Tongue (tissue), 2 donors: Measurements from ENCODE around the gene NRXN3. TPM values are rescaled to one million over a fixed set of nuclear protein-coding genes. Genes with fewer than 3 reads are reported as not detected.

Experiments used
- DNase-seq: peaks from one replicate; pipeline ENCODE4 v3.0.0-alpha.2; 2015
- total RNA-seq: library from RNA; depleted of rRNA; stranded (reverse); fragments of >200 nt; gene quantifications from one replicate; pipeline ENCODE4 v1.2.3, GENCODE V29; 2014

NRXN3 gene
- total RNA-seq, 1 donor from 2014 or later: 2.9 TPM

- DNase-seq: no peak
Observed at GRCh38 chr14:78243187-78243586, 73.0 kb downstream of the NRXN3 start.

GRCh38 chr14:78245238-78245637, 75.1 kb downstream of the NRXN3 start:
- DNase-seq: no peak

- peak; percentile 33 for DNase-seq
Observed at GRCh38 chr14:78248501-78249090, 78.4 kb downstream of the NRXN3 start.

- DNase-seq: no peak
Observed at GRCh38 chr14:78251308-78251707, 81.1 kb downstream of the NRXN3 start.

- no peak for DNase-seq
Observed at GRCh38 chr14:78253986-78254385, 83.8 kb downstream of the NRXN3 start.

GRCh38 chr14:78254911-78255461, 84.8 kb downstream of the NRXN3 start:
- DNase-seq: peak; percentile 19

- no peak for DNase-seq
Observed at GRCh38 chr14:78259831-78260230, 89.7 kb downstream of the NRXN3 start.

GRCh38 chr14:78278464-78279250, 108.5 kb downstream of the NRXN3 start:
- DNase-seq: peak; percentile 22

GRCh38 chr14:78282437-78282836, 112.3 kb downstream of the NRXN3 start:
- DNase-seq: peak; percentile 17

GRCh38 chr14:78286210-78286609, 116.0 kb downstream of the NRXN3 start:
- DNase-seq: no peak

GRCh38 chr14:78292003-78292402, 121.8 kb downstream of the NRXN3 start:
- DNase-seq: no peak

- DNase-seq: no peak
Observed at GRCh38 chr14:78297858-78298257, 127.7 kb downstream of the NRXN3 start.

- no peak for DNase-seq
Observed at GRCh38 chr14:78298298-78298697, 128.1 kb downstream of the NRXN3 start.

- DNase-seq: no peak
Observed at GRCh38 chr14:78302841-78303240, 132.7 kb downstream of the NRXN3 start.

GRCh38 chr14:78307671-78308070, 137.5 kb downstream of the NRXN3 start:
- DNase-seq: no peak

GRCh38 chr14:78308079-78308478, 137.9 kb downstream of the NRXN3 start:
- DNase-seq: no peak

GRCh38 chr14:78310272-78310671, 140.1 kb downstream of the NRXN3 start:
- no peak for DNase-seq

- DNase-seq: no peak
Observed at GRCh38 chr14:78313499-78313898, 143.3 kb downstream of the NRXN3 start.

GRCh38 chr14:78314484-78314883, 144.3 kb downstream of the NRXN3 start:
- no peak for DNase-seq

- no peak for DNase-seq
Observed at GRCh38 chr14:78316052-78316451, 145.9 kb downstream of the NRXN3 start.

- DNase-seq: no peak
Observed at GRCh38 chr14:78316786-78317185, 146.6 kb downstream of the NRXN3 start.

GRCh38 chr14:78319406-78319805, 149.2 kb downstream of the NRXN3 start:
- DNase-seq: no peak

- DNase-seq: peak; percentile 9
Observed at GRCh38 chr14:78319887-78320635, 149.9 kb downstream of the NRXN3 start.
